Measurements from ENCODE around the gene TEKT1. TPM values are rescaled to one million over a fixed set of nuclear protein-coding genes. Genes with fewer than 3 reads are reported as not detected.
A peak's percentile ranks its signal among the peaks of the same experiment; 100 is the strongest.
"Not testable (repeated sequence)": the region's sequence is repeated elsewhere in the genome, so short reads cannot be mapped to it uniquely, and the experiment has no call there.

The TEKT1 gene
- total RNA-seq, 3 donors from 2014 or later (not counting 1 experiment from before 2014, with no cell fraction given), result not detected

DNA sequence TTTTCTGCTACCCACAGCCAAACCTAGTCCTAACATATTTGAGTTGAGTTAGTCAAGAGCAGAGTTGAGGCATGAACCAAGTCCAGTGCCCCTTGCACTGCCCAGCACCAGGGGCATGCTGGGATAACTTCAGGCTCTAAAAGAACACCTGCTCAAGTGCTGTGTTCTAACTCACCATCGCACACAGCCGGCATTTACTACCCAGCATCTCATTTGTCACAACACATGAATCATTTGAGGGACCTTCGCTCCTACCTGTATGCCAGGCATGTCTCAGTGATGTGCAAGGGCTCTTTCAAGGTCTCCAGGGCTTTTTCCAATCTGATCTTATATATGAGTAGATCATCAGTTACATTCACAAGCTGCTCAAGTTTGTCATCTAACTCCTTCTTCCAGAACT lies 12.6 kb downstream of the TEKT1 start:
- Mint-ChIP-seq H3K4me3 (no peak overlapping the region), H3K9me3 (peaks cover 0 to 2% of the 10 kb centered on the region in 2 donors), H3K27ac (no peak overlapping the region), H3K4me1 (no peaks in the 10 kb centered on the region), H3K36me3 (no peaks in the 10 kb centered on the region), H3K27me3 (ENCODE audit: low read depth in 2 of 2) (peaks cover 18 to 31% of the 10 kb centered on the region in 2 donors)
- H3K36me3 ChIP-seq (ENCODE audit: control insufficient read depth, insufficient read depth, low read length), result no peaks in the 10 kb centered on the region
- peak in 1 of 3 donors; percentile 21 for ATAC-seq
- no peak overlapping the region for H3K27ac ChIP-seq (ENCODE audit: low read length)
- DNase-seq, result no peak
- peaks cover 4% of the 10 kb centered on the region for H3K27me3 ChIP-seq (ENCODE audit: control insufficient read depth, insufficient read depth, low read length)
- no peak overlapping the region for H3K4me3 ChIP-seq (ENCODE audit: low read length)
- no peak for TF ChIP-seq CTCF (IDR thresholded peaks at IDR 0.05)
- 92% methylated on average over 3 of the region's 3 CpGs for WGBS (ENCODE audit: insufficient coverage)
- no peaks in the 10 kb centered on the region for H3K4me1 ChIP-seq (ENCODE audit: control insufficient read depth, insufficient read depth, low read length)
- intact Hi-C loops (cut with micrococcal nuclease), result no loop called here
- no peaks in the 10 kb centered on the region for H3K9me3 ChIP-seq (ENCODE audit: control insufficient read depth, insufficient read depth, low read length)

DNA sequence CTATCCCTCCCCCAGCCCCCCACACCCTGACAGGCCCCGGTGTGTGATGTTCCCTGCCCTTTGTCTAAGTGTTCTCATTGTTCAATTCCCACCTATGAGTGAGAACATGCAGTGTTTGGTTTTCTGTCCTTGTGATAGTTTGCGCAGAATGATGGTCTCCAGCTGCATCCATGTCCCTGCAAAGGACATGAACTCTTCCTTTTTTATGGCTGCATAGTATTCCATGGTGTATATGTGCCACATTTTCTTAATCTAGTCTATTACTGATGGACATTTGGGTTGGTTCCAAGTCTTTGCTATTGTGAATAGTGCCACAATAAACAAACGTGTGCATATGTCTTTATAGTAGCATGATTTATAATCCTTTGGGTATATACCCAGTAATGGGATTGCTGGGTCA lies 15.2 kb downstream of the TEKT1 start:
- H3K27me3 ChIP-seq (ENCODE audit: control insufficient read depth, insufficient read depth, low read length); H3K36me3 ChIP-seq (ENCODE audit: control insufficient read depth, insufficient read depth, low read length); H3K27ac ChIP-seq (ENCODE audit: low read length); H3K4me1 Mint-ChIP-seq; H3K27ac Mint-ChIP-seq; H3K9me3 ChIP-seq (ENCODE audit: control insufficient read depth, insufficient read depth, low read length); H3K4me3 Mint-ChIP-seq; DNase-seq; H3K4me1 ChIP-seq (ENCODE audit: control insufficient read depth, insufficient read depth, low read length); intact Hi-C loops (cut with micrococcal nuclease); H3K4me3 ChIP-seq (ENCODE audit: low read length); ATAC-seq; H3K36me3 Mint-ChIP-seq; H3K9me3 Mint-ChIP-seq: not testable (repeated sequence)
- 87% methylated on average over 2 of the region's 3 CpGs for WGBS (ENCODE audit: insufficient coverage)
- H3K27me3 Mint-ChIP-seq (ENCODE audit: low read depth in 2 of 2), result peaks cover 22 to 48% of the 10 kb centered on the region in 2 donors

- Mint-ChIP-seq H3K36me3 (no peaks in the 10 kb centered on the region), H3K4me1 (no peaks in the 10 kb centered on the region), H3K9me3 (peaks cover 0 to 2% of the 10 kb centered on the region in 2 donors), H3K27me3 (ENCODE audit: low read depth in 2 of 2) (peaks cover 21 to 42% of the 10 kb centered on the region in 2 donors), H3K27ac (no peak overlapping the region), H3K4me3 (no peak overlapping the region)
- no peak for ATAC-seq
- H3K4me3 ChIP-seq (ENCODE audit: low read length), result no peak overlapping the region
- H3K9me3 ChIP-seq (ENCODE audit: control insufficient read depth, insufficient read depth, low read length), result no peaks in the 10 kb centered on the region
- TF ChIP-seq CTCF (IDR thresholded peaks at IDR 0.05), result no peak
- peaks cover 4% of the 10 kb centered on the region for H3K27me3 ChIP-seq (ENCODE audit: control insufficient read depth, insufficient read depth, low read length)
- intact Hi-C loops (cut with micrococcal nuclease), result no loop called here
- no peaks in the 10 kb centered on the region for H3K36me3 ChIP-seq (ENCODE audit: control insufficient read depth, insufficient read depth, low read length)
- H3K27ac ChIP-seq (ENCODE audit: low read length), result no peak overlapping the region
- WGBS (ENCODE audit: insufficient coverage), result 87% methylated on average over 10 of the region's 10 CpGs
- H3K4me1 ChIP-seq (ENCODE audit: control insufficient read depth, insufficient read depth, low read length), result no peaks in the 10 kb centered on the region
- no peak for DNase-seq
These were observed 15.8 kb downstream of the TEKT1 start for GRCh38 chr17:6815775-6816174.

- TF ChIP-seq CTCF (IDR thresholded peaks at IDR 0.05), result no peak
- ATAC-seq (no peak), DNase-seq (no peak)
- Mint-ChIP-seq H3K36me3 (no peaks in the 10 kb centered on the region), H3K4me1 (no peaks in the 10 kb centered on the region), H3K9me3 (peaks cover 0 to 2% of the 10 kb centered on the region in 2 donors), H3K4me3 (no peak overlapping the region), H3K27ac (no peak overlapping the region), H3K27me3 (ENCODE audit: low read depth in 2 of 2) (peaks cover 19 to 24% of the 10 kb centered on the region in 2 donors)
- Histone ChIP-seq H3K27ac (ENCODE audit: low read length) (no peak overlapping the region), H3K36me3 (ENCODE audit: control insufficient read depth, insufficient read depth, low read length) (no peaks in the 10 kb centered on the region), H3K4me1 (ENCODE audit: control insufficient read depth, insufficient read depth, low read length) (no peaks in the 10 kb centered on the region), H3K9me3 (ENCODE audit: control insufficient read depth, insufficient read depth, low read length) (no peaks in the 10 kb centered on the region), H3K4me3 (ENCODE audit: low read length) (no peak overlapping the region), H3K27me3 (ENCODE audit: control insufficient read depth, insufficient read depth, low read length) (no peaks in the 10 kb centered on the region)
- WGBS (ENCODE audit: insufficient coverage), result 77% methylated on average over 9 of the region's 9 CpGs
- intact Hi-C loops (cut with micrococcal nuclease), result no loop called here
These were observed 19.2 kb downstream of the TEKT1 start for GRCh38 chr17:6812295-6812694.

All from natural killer cell (primary cell).